Measurements from ENCODE around the gene SERTAD2. TPM values are rescaled to one million over a fixed set of nuclear protein-coding genes. Genes with fewer than 3 reads are reported as not detected.

Gene SERTAD2
- total RNA-seq, 1 donor from 2014 or later: 19.2 TPM

- H3K4me3 Mint-ChIP-seq: no peak overlapping the region
- peaks cover 16% of the 10 kb centered on the region for H3K9me3 Mint-ChIP-seq
- H3K36me3 Mint-ChIP-seq: no peaks in the 10 kb centered on the region
- H3K27me3 Mint-ChIP-seq: peaks cover 5% of the 10 kb centered on the region
- peak overlapping the region; percentile 51 for H3K27ac Mint-ChIP-seq
- no peak for DNase-seq (ENCODE audit: extremely low spot score, unreplicated experiment)
- no peak for TF ChIP-seq CTCF (conservative IDR thresholded peaks at IDR 0.05)
- H3K4me1 Mint-ChIP-seq (ENCODE audit: unreplicated experiment): peaks cover 27% of the 10 kb centered on the region
These were observed 47.0 kb downstream of the SERTAD2 start for GRCh38 chr2:64606479-64607363.

DNA sequence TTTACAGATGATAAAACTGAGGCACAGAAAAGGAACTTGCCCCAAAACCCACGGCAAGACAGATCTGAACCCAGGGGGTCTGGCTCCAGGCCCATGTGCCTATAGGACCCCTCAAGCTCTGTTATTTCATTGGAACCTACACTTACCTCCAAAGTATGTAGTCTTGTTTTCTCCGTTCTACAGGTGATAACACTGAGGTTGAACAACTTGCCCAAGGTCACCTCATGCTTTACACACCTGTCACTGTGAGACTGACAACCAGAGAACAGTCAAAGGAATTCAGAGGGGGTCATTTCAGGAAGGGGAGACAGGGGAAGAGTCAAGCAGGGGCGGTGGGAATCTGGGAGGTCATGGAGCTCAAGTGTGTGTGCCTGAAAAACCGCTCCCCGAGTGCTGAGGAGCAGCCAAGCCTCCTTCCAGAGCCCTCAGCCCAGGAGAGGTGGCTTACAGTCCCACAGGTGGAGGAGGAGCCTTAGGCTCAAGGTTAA is 47.7 kb downstream of the SERTAD2 start:
- peaks cover 16% of the 10 kb centered on the region for H3K9me3 Mint-ChIP-seq
- H3K27ac Mint-ChIP-seq: peak overlapping the region; percentile 51
- H3K4me3 Mint-ChIP-seq: no peak overlapping the region
- H3K36me3 Mint-ChIP-seq: no peaks in the 10 kb centered on the region
- H3K4me1 Mint-ChIP-seq (ENCODE audit: unreplicated experiment): peaks cover 32% of the 10 kb centered on the region
- no peak for TF ChIP-seq CTCF (conservative IDR thresholded peaks at IDR 0.05)
- no peak for DNase-seq (ENCODE audit: extremely low spot score, unreplicated experiment)
- no peaks in the 10 kb centered on the region for H3K27me3 Mint-ChIP-seq

DNA sequence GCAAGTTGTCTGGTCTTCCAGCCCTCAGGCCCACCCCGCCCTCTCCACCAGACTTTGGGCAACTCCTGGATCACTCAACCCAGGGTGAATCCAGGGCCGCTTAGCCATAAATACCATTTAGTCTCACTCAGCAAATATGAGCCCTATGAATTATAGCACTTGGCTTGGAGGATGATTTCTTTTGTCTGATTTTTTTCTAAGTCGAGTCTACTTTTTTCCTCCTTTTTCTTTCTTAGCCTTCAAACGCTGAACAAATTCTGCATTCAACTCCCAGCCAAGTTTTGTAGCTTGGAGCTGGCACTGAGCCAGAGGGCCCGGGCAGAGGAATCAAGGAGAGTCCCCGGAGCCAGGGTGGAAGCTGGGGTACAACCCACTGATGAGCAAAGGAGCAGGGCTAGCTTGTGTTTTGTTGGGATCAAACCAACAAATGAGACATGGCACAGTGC is 48.7 kb downstream of the SERTAD2 start:
- no peak for TF ChIP-seq CTCF (conservative IDR thresholded peaks at IDR 0.05)
- peak overlapping the region; percentile 40 for H3K27ac Mint-ChIP-seq
- H3K27me3 Mint-ChIP-seq: no peaks in the 10 kb centered on the region
- H3K9me3 Mint-ChIP-seq: peaks cover 16% of the 10 kb centered on the region
- no peak for DNase-seq (ENCODE audit: extremely low spot score, unreplicated experiment)
- H3K4me3 Mint-ChIP-seq: peak overlapping the region; percentile 37
- H3K4me1 Mint-ChIP-seq (ENCODE audit: unreplicated experiment): peaks cover 34% of the 10 kb centered on the region
- H3K36me3 Mint-ChIP-seq: no peaks in the 10 kb centered on the region

- Mint-ChIP-seq H3K36me3 (no peaks in the 10 kb centered on the region), H3K27ac (no peak overlapping the region), H3K9me3 (peaks cover 16% of the 10 kb centered on the region), H3K27me3 (no peaks in the 10 kb centered on the region), H3K4me3 (no peak overlapping the region), H3K4me1 (ENCODE audit: unreplicated experiment) (peaks cover 34% of the 10 kb centered on the region)
- no peak for TF ChIP-seq CTCF (conservative IDR thresholded peaks at IDR 0.05)
- DNase-seq (ENCODE audit: extremely low spot score, unreplicated experiment): no peak
These were observed 49.6 kb downstream of the SERTAD2 start for GRCh38 chr2:64604155-64604554.

- no peaks in the 10 kb centered on the region for H3K36me3 Mint-ChIP-seq
- peaks cover 30% of the 10 kb centered on the region for H3K4me1 Mint-ChIP-seq (ENCODE audit: unreplicated experiment)
- no peak overlapping the region for H3K27ac Mint-ChIP-seq
- H3K27me3 Mint-ChIP-seq: no peaks in the 10 kb centered on the region
- no peak overlapping the region for H3K4me3 Mint-ChIP-seq
- peaks cover 16% of the 10 kb centered on the region for H3K9me3 Mint-ChIP-seq
- DNase-seq (ENCODE audit: extremely low spot score, unreplicated experiment): no peak
- TF ChIP-seq CTCF (conservative IDR thresholded peaks at IDR 0.05): no peak
These were observed 51.3 kb downstream of the SERTAD2 start for GRCh38 chr2:64602436-64602835.
